ENCODE data around the gene TAB3. TPM values are rescaled to one million over a fixed set of nuclear protein-coding genes. Genes with fewer than 3 reads are reported as not detected.

Gene TAB3
- total and polyA plus RNA-seq, 9 of the 15 experiments (the other 6 are each of a cell fraction or from before 2014, with no cell fraction given): 2.4 to 31.1 (median 15.5) TPM

DNA sequence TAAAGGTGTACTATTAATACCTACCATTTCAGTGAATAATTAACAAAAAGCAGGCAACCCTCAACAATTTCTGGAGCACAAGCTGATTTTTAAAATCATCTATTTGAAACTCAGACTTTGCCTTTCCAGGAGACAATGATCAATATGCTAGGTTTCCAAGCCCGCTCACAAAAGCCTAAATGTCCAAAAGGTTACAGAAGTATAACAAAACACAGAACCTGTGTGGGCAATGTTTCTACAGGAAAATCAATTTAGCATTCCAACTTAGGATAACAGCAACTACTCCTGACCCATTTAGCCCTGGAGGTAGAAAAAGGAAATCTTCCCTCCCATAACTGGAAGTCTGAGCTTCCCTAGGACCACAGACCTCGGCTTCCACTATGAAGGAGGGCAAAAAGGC, 3.9 kb downstream of the TAB3 start:
- FAIRE-seq (no peak), ATAC-seq (no peak), DNase-seq (ENCODE audit: extremely low read depth in 1 of 4, low spot score in 3 of 4) (no peak)
- Histone ChIP-seq H3K79me2 (ENCODE audit: control insufficient read depth, insufficient read depth, low read length) (peaks cover 87% of the 10 kb centered on the region), H3K4me2 (ENCODE audit: insufficient read depth, low read length) (peak overlapping the region; percentile 46; the same call in 1 of the 2 replicates), H3K9ac (ENCODE audit: insufficient read depth in 1 of 2, low read depth in 2 of 2, low read length in 2 of 2) (no peak overlapping the region), H3K27me3 (ENCODE audit: control insufficient read depth in 2 of 2, insufficient read depth in 2 of 2, low read length in 2 of 2) (no peaks in the 10 kb centered on the region), H4K20me1 (replicated peaks; ENCODE audit: control insufficient read depth, insufficient read depth, low read length) (no peaks in the 10 kb centered on the region), H3K9me1 (ENCODE audit: control insufficient read depth, insufficient read depth, low read length) (no peaks in the 10 kb centered on the region), H3K9me3 (replicated peaks; ENCODE audit: control insufficient read depth, insufficient read depth, low read depth, low read length) (no peaks in the 10 kb centered on the region), H3K36me3 (ENCODE audit: control insufficient read depth, insufficient read depth, low read length) (no peaks in the 10 kb centered on the region; the same call in 2 of the 3 replicates), H3K4me3 (no peak overlapping the region), H2AFZ (ENCODE audit: low read depth, low read length) (0 out of 2 replicates have a peak overlapping the region, but pooled peaks have one; percentile 16), H3K27ac (ENCODE audit: extremely low read depth, low read depth, low read length) (no peak overlapping the region), H3K4me1 (replicated peaks in 1 of 2; ENCODE audit: control insufficient read depth in 2 of 2, insufficient read depth in 2 of 2, low read length in 2 of 2) (peaks cover 5 to 44% of the 10 kb centered on the region in 2 experiments; a peak in 3 of 5 replicates)
- POLR2A ChIA-PET: no interaction called here
- no TSS peak for BruUV-seq (replicated peaks)
- WGBS (ENCODE audit: insufficient coverage, low coverage, missing lambda C conversion rate): 83% methylated on average over 2 of the region's 2 CpGs
- intact Hi-C loops (cut with micrococcal nuclease): loop anchor here (10.0 kb wide), 1 partner anchor 230 kb away; the partner anchor contains the start of gene GK
- in situ Hi-C loops (cut with MboI): no loop called here
- CTCF ChIA-PET (ENCODE audit: low intra/inter-chr PET ratio): no interaction called here
- TF ChIP-seq, protein P1, sequence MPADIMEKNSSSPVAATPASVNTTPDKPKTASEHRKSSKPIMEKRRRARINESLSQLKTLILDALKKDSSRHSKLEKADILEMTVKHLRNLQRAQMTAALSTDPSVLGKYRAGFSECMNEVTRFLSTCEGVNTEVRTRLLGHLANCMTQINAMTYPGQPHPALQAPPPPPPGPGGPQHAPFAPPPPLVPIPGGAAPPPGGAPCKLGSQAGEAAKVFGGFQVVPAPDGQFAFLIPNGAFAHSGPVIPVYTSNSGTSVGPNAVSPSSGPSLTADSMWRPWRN (IDR thresholded peaks at IDR 0.05; ENCODE audit: low read depth): no peak
- TF ChIP-seq, protein P2, sequence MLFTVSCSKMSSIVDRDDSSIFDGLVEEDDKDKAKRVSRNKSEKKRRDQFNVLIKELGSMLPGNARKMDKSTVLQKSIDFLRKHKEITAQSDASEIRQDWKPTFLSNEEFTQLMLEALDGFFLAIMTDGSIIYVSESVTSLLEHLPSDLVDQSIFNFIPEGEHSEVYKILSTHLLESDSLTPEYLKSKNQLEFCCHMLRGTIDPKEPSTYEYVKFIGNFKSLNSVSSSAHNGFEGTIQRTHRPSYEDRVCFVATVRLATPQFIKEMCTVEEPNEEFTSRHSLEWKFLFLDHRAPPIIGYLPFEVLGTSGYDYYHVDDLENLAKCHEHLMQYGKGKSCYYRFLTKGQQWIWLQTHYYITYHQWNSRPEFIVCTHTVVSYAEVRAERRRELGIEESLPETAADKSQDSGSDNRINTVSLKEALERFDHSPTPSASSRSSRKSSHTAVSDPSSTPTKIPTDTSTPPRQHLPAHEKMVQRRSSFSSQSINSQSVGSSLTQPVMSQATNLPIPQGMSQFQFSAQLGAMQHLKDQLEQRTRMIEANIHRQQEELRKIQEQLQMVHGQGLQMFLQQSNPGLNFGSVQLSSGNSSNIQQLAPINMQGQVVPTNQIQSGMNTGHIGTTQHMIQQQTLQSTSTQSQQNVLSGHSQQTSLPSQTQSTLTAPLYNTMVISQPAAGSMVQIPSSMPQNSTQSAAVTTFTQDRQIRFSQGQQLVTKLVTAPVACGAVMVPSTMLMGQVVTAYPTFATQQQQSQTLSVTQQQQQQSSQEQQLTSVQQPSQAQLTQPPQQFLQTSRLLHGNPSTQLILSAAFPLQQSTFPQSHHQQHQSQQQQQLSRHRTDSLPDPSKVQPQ (CRISPR knock-in tag; IDR thresholded peaks at IDR 0.05; ENCODE audit: borderline replicate concordance): no peak
- TF ChIP-seq SETDB1 (IDR thresholded peaks at IDR 0.05; ENCODE audit: low read length): no peak
- TF ChIP-seq, protein P3, sequence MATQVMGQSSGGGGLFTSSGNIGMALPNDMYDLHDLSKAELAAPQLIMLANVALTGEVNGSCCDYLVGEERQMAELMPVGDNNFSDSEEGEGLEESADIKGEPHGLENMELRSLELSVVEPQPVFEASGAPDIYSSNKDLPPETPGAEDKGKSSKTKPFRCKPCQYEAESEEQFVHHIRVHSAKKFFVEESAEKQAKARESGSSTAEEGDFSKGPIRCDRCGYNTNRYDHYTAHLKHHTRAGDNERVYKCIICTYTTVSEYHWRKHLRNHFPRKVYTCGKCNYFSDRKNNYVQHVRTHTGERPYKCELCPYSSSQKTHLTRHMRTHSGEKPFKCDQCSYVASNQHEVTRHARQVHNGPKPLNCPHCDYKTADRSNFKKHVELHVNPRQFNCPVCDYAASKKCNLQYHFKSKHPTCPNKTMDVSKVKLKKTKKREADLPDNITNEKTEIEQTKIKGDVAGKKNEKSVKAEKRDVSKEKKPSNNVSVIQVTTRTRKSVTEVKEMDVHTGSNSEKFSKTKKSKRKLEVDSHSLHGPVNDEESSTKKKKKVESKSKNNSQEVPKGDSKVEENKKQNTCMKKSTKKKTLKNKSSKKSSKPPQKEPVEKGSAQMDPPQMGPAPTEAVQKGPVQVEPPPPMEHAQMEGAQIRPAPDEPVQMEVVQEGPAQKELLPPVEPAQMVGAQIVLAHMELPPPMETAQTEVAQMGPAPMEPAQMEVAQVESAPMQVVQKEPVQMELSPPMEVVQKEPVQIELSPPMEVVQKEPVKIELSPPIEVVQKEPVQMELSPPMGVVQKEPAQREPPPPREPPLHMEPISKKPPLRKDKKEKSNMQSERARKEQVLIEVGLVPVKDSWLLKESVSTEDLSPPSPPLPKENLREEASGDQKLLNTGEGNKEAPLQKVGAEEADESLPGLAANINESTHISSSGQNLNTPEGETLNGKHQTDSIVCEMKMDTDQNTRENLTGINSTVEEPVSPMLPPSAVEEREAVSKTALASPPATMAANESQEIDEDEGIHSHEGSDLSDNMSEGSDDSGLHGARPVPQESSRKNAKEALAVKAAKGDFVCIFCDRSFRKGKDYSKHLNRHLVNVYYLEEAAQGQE (IDR thresholded peaks at IDR 0.05; ENCODE audit: borderline replicate concordance): no peak
- TF ChIP-seq, protein P3 (CRISPR knock-in tag; IDR thresholded peaks at IDR 0.05; ENCODE audit: low read depth): no peak
- TF ChIP-seq EP400 (IDR thresholded peaks at IDR 0.05): no peak
- TF ChIP-seq TCF7 (IDR thresholded peaks at IDR 0.05; ENCODE audit: borderline replicate concordance): no peak
- TF ChIP-seq, protein P4, sequence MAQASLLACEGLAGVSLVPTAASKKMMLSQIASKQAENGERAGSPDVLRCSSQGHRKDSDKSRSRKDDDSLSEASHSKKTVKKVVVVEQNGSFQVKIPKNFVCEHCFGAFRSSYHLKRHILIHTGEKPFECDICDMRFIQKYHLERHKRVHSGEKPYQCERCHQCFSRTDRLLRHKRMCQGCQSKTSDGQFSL (CRISPR knock-in tag; IDR thresholded peaks at IDR 0.05): no peak
- TF ChIP-seq, protein P4 (tag; IDR thresholded peaks at IDR 0.05): no peak
- no peak for TF ChIP-seq HNRNPL (IDR thresholded peaks at IDR 0.05; ENCODE audit: low read depth, low read length)
